Activated T-helper 1 cell treated with anti-CD3 and anti-CD28 coated beads, Interleukin-12 subunit alpha, Interleukin-12 subunit beta, Interleukin-2, Interleukin-4 antibody, amounts not matched to agents 30 ng/mL and 10 ng/mL and 1 ng/mL, durations not matched to agents 14 hours and 24 hours and 36 hours (primary cell): ENCODE measurements around the gene PLCL1. TPM values are rescaled to one million over a fixed set of nuclear protein-coding genes. Genes with fewer than 3 reads are reported as not detected.

Experiments used
- DNase-seq: peaks from one replicate; pipeline ENCODE4 v3.0.0; 2021; ENCODE audit warnings: low spot score
- H3K27ac Mint-ChIP-seq: one replicate; pipeline ENCODE4 v1.8.0; 2021; ENCODE audit warnings: mild to moderate bottlenecking, mixed read lengths
- H3K27me3 Mint-ChIP-seq: one replicate; pipeline ENCODE4 v1.8.0; 2022; ENCODE audit warnings: mild to moderate bottlenecking, moderate library complexity, mixed read lengths; ENCODE audit not compliant: insufficient read depth
- H3K36me3 Mint-ChIP-seq: one replicate; pipeline ENCODE4 v1.8.0; 2021; ENCODE audit warnings: low read depth, mixed read lengths
- H3K4me1 Mint-ChIP-seq: one replicate; pipeline ENCODE4 v1.8.0; 2021; ENCODE audit warnings: low read depth, mixed read lengths
- H3K4me3 Mint-ChIP-seq: one replicate; pipeline ENCODE4 v1.8.0; 2021; ENCODE audit warnings: mild to moderate bottlenecking, moderate library complexity, mixed read lengths
- H3K9me3 Mint-ChIP-seq: one replicate; pipeline ENCODE4 v1.8.0; 2021; ENCODE audit warnings: mixed read lengths
- intact Hi-C: fragments of 100-400 bp; cut with micrococcal nuclease; formaldehyde crosslinking; loops from one replicate; pipeline ENCODE4 v1.15.1; 2024
- total RNA-seq: library from RNA; stranded (reverse); gene quantifications from 2 replicates; pipeline ENCODE4 v1.2.3, GENCODE V29; 2022

PLCL1 gene
- total RNA-seq, 1 donor from 2014 or later = 0.62 TPM

GRCh38 chr2:197798187-197798586 is 6.2 kb upstream of the PLCL1 start:
- no peak overlapping the region for H3K27ac Mint-ChIP-seq
- no peak overlapping the region for H3K4me3 Mint-ChIP-seq
- H3K27me3 Mint-ChIP-seq = peaks cover 27% of the 10 kb centered on the region
- intact Hi-C loops = no loop called here
- peaks cover 3% of the 10 kb centered on the region for H3K4me1 Mint-ChIP-seq
- DNase-seq = no peak
- peaks cover 5% of the 10 kb centered on the region for H3K9me3 Mint-ChIP-seq
- no peaks in the 10 kb centered on the region for H3K36me3 Mint-ChIP-seq

- H3K9me3 Mint-ChIP-seq = peaks cover 5% of the 10 kb centered on the region
- no peak overlapping the region for H3K4me3 Mint-ChIP-seq
- H3K36me3 Mint-ChIP-seq = no peaks in the 10 kb centered on the region
- no peak for DNase-seq
- H3K27ac Mint-ChIP-seq = no peak overlapping the region
- peaks cover 10% of the 10 kb centered on the region for H3K4me1 Mint-ChIP-seq
- peaks cover 25% of the 10 kb centered on the region for H3K27me3 Mint-ChIP-seq
- intact Hi-C loops = no loop called here
Observed at GRCh38 chr2:197799068-197799467, 5.3 kb upstream of the PLCL1 start.

GRCh38 chr2:197800091-197800490 is 4.3 kb upstream of the PLCL1 start:
- H3K4me3 Mint-ChIP-seq = no peak overlapping the region
- peaks cover 13% of the 10 kb centered on the region for H3K4me1 Mint-ChIP-seq
- no peak for DNase-seq
- H3K27ac Mint-ChIP-seq = no peak overlapping the region
- no peaks in the 10 kb centered on the region for H3K36me3 Mint-ChIP-seq
- H3K27me3 Mint-ChIP-seq = peaks cover 26% of the 10 kb centered on the region
- peaks cover 5% of the 10 kb centered on the region for H3K9me3 Mint-ChIP-seq
- intact Hi-C loops = loop anchor here (5.0 kb wide), 2 partner anchors 137 to 152 kb away; no protein-coding TSS in a partner anchor

- no peaks in the 10 kb centered on the region for H3K9me3 Mint-ChIP-seq
- H3K27me3 Mint-ChIP-seq = peaks cover 34% of the 10 kb centered on the region
- no peaks in the 10 kb centered on the region for H3K36me3 Mint-ChIP-seq
- intact Hi-C loops = loop anchor here (5.0 kb wide), 2 partner anchors 136 to 151 kb away; no protein-coding TSS in a partner anchor
- DNase-seq = no peak
- no peak overlapping the region for H3K4me3 Mint-ChIP-seq
- H3K27ac Mint-ChIP-seq = no peak overlapping the region
- peaks cover 21% of the 10 kb centered on the region for H3K4me1 Mint-ChIP-seq
Observed at GRCh38 chr2:197801033-197801432, 3.4 kb upstream of the PLCL1 start.

- peaks cover 26% of the 10 kb centered on the region for H3K4me1 Mint-ChIP-seq
- peak; percentile 11 for DNase-seq
- H3K4me3 Mint-ChIP-seq = peak overlapping the region; percentile 23
- no peak overlapping the region for H3K27ac Mint-ChIP-seq
- H3K9me3 Mint-ChIP-seq = no peaks in the 10 kb centered on the region
- intact Hi-C loops = loop anchor here (1.0 to 5.0 kb wide), 5 partner anchors 134 to 493 kb away; no protein-coding TSS in a partner anchor
- no peaks in the 10 kb centered on the region for H3K36me3 Mint-ChIP-seq
- peaks cover 35% of the 10 kb centered on the region for H3K27me3 Mint-ChIP-seq
Observed at GRCh38 chr2:197803033-197803444, 1.4 kb upstream of the PLCL1 start.

- intact Hi-C loops = loop anchor here (1.0 to 5.0 kb wide), 7 partner anchors 33 to 199 kb away; partner anchors contain the start of gene MARS2
- Mint-ChIP-seq H3K4me3 (peak overlapping the region; percentile 92), H3K36me3 (no peaks in the 10 kb centered on the region), H3K4me1 (peaks cover 38% of the 10 kb centered on the region), H3K27ac (no peak overlapping the region), H3K9me3 (no peaks in the 10 kb centered on the region), H3K27me3 (peaks cover 25% of the 10 kb centered on the region)
- peak; percentile 24 for DNase-seq
Observed at GRCh38 chr2:197804758-197805714, 643 bp downstream of the PLCL1 start.

- peak overlapping the region; percentile 82 for H3K4me3 Mint-ChIP-seq
- no peak overlapping the region for H3K27ac Mint-ChIP-seq
- H3K4me1 Mint-ChIP-seq = peaks cover 38% of the 10 kb centered on the region
- H3K27me3 Mint-ChIP-seq = peaks cover 25% of the 10 kb centered on the region
- H3K9me3 Mint-ChIP-seq = no peaks in the 10 kb centered on the region
- intact Hi-C loops = loop anchor here (2.0 kb wide), 1 partner anchor 83 kb away; no protein-coding TSS in a partner anchor
- DNase-seq = no peak
- no peaks in the 10 kb centered on the region for H3K36me3 Mint-ChIP-seq
Observed at GRCh38 chr2:197805715-197806633, 1.6 kb downstream of the PLCL1 start.

- intact Hi-C loops = no loop called here
- peaks cover 1% of the 10 kb centered on the region for H3K36me3 Mint-ChIP-seq
- DNase-seq = no peak
- H3K9me3 Mint-ChIP-seq = no peaks in the 10 kb centered on the region
- no peak overlapping the region for H3K27ac Mint-ChIP-seq
- peaks cover 20% of the 10 kb centered on the region for H3K27me3 Mint-ChIP-seq
- H3K4me1 Mint-ChIP-seq = peaks cover 28% of the 10 kb centered on the region
- no peak overlapping the region for H3K4me3 Mint-ChIP-seq
Observed at GRCh38 chr2:197809064-197809463, 4.7 kb downstream of the PLCL1 start.

- peaks cover 34% of the 10 kb centered on the region for H3K4me1 Mint-ChIP-seq
- DNase-seq = no peak
- peaks cover 18% of the 10 kb centered on the region for H3K27me3 Mint-ChIP-seq
- H3K4me3 Mint-ChIP-seq = no peak overlapping the region
- no peak overlapping the region for H3K27ac Mint-ChIP-seq
- intact Hi-C loops = no loop called here
- H3K36me3 Mint-ChIP-seq = peaks cover 1% of the 10 kb centered on the region
- no peaks in the 10 kb centered on the region for H3K9me3 Mint-ChIP-seq
Observed at GRCh38 chr2:197810016-197810415, 5.6 kb downstream of the PLCL1 start.

GRCh38 chr2:197810491-197810890 is 6.1 kb downstream of the PLCL1 start:
- DNase-seq = no peak
- no peaks in the 10 kb centered on the region for H3K9me3 Mint-ChIP-seq
- intact Hi-C loops = no loop called here
- H3K27ac Mint-ChIP-seq = no peak overlapping the region
- H3K4me3 Mint-ChIP-seq = no peak overlapping the region
- H3K36me3 Mint-ChIP-seq = peaks cover 2% of the 10 kb centered on the region
- H3K27me3 Mint-ChIP-seq = peaks cover 16% of the 10 kb centered on the region
- H3K4me1 Mint-ChIP-seq = peaks cover 32% of the 10 kb centered on the region

- no peaks in the 10 kb centered on the region for H3K9me3 Mint-ChIP-seq
- H3K27ac Mint-ChIP-seq = no peak overlapping the region
- no peak overlapping the region for H3K4me3 Mint-ChIP-seq
- intact Hi-C loops = loop anchor here (2.0 kb wide), 2 partner anchors 26 to 76 kb away; no protein-coding TSS in a partner anchor
- H3K36me3 Mint-ChIP-seq = peaks cover 3% of the 10 kb centered on the region
- no peak for DNase-seq
- no peaks in the 10 kb centered on the region for H3K27me3 Mint-ChIP-seq
- peaks cover 21% of the 10 kb centered on the region for H3K4me1 Mint-ChIP-seq
Observed at GRCh38 chr2:197813093-197813787, 8.8 kb downstream of the PLCL1 start.

GRCh38 chr2:197814526-197814925 is 10.1 kb downstream of the PLCL1 start:
- no peak for DNase-seq
- no peaks in the 10 kb centered on the region for H3K9me3 Mint-ChIP-seq
- H3K4me1 Mint-ChIP-seq = peaks cover 10% of the 10 kb centered on the region
- no peak overlapping the region for H3K4me3 Mint-ChIP-seq
- H3K27me3 Mint-ChIP-seq = no peaks in the 10 kb centered on the region
- H3K36me3 Mint-ChIP-seq = peaks cover 3% of the 10 kb centered on the region
- no peak overlapping the region for H3K27ac Mint-ChIP-seq
- intact Hi-C loops = no loop called here
